H9 (cell line): ENCODE measurements around the gene DENND6A. TPM values are rescaled to one million over a fixed set of nuclear protein-coding genes. Genes with fewer than 3 reads are reported as not detected.

Source experiments
- DNase-seq: peaks from one replicate; pipeline ENCODE4 v3.0.0-alpha.2; 2017
- H2AFZ ChIP-seq: one replicate; pipeline ENCODE4 v1.6.1; 2013; ENCODE audit warnings: mild to moderate bottlenecking, low read length, control low read depth, moderate library complexity
- H2AK5ac ChIP-seq: 2 replicates; pipeline ENCODE4 v1.6.1; 2013; ENCODE audit warnings: low read length, control low read depth, mixed read lengths; ENCODE audit not compliant: insufficient read length
- H2BK120ac ChIP-seq: one replicate; pipeline ENCODE4 v1.6.1; 2013; ENCODE audit warnings: low read depth, mild to moderate bottlenecking, low read length, control low read depth, inconsistent platforms; ENCODE audit not compliant: poor library complexity, severe bottlenecking
- H2BK12ac ChIP-seq: 2 replicates; pipeline ENCODE4 v1.6.1; 2013; ENCODE audit warnings: low read length, control low read depth, mixed read lengths, low read depth; ENCODE audit not compliant: insufficient read length
- H2BK15ac ChIP-seq: 2 replicates; pipeline ENCODE4 v1.6.1; 2013; ENCODE audit warnings: low read depth, low read length, control low read depth
- H2BK20ac ChIP-seq: one replicate; pipeline ENCODE4 v1.6.1; 2013; ENCODE audit warnings: low read depth, mild to moderate bottlenecking, low read length, control low read depth, inconsistent platforms; ENCODE audit not compliant: poor library complexity, severe bottlenecking
- H2BK5ac ChIP-seq: 2 replicates; pipeline ENCODE4 v1.6.1; 2013; ENCODE audit warnings: low read length, control low read depth, mixed read lengths; ENCODE audit not compliant: insufficient read length
- H3K14ac ChIP-seq: 2 replicates; pipeline ENCODE4 v1.6.1; 2013; ENCODE audit warnings: low read length, control low read depth; ENCODE audit not compliant: insufficient read depth
- H3K18ac ChIP-seq: 2 replicates; pipeline ENCODE4 v1.6.1; 2013; ENCODE audit warnings: low read depth, mild to moderate bottlenecking, mixed read lengths, low read length, control low read depth; ENCODE audit not compliant: insufficient read length
- H3K23ac ChIP-seq: 2 replicates; pipeline ENCODE4 v1.6.1; 2013; ENCODE audit warnings: low read length, control low read depth, mixed read lengths, low read depth; ENCODE audit not compliant: insufficient read length
- H3K23me2 ChIP-seq: 2 replicates; pipeline ENCODE4 v1.6.1; 2013; ENCODE audit warnings: low read depth, mild to moderate bottlenecking, mixed read lengths, low read length, control low read depth; ENCODE audit not compliant: insufficient read length, poor library complexity, severe bottlenecking
- H3K27ac ChIP-seq: 2 replicates; pipeline ENCODE4 v1.5.1; 2013; ENCODE audit warnings: low read length, control low read depth, mixed read lengths, low read depth; ENCODE audit not compliant: insufficient read length
- H3K27me3 ChIP-seq: 2 replicates; pipeline ENCODE4 v1.6.1; 2013; ENCODE audit warnings: low read length, control low read depth, inconsistent platforms; ENCODE audit not compliant: insufficient read depth
- H3K4ac ChIP-seq: 2 replicates; pipeline ENCODE4 v1.6.1; 2013; ENCODE audit warnings: low read depth, mild to moderate bottlenecking, control low read depth, inconsistent platforms, low read length, moderate library complexity
- H3K4me1 ChIP-seq: 2 replicates; pipeline ENCODE4 v1.6.1; 2013; ENCODE audit warnings: low read length, control low read depth, inconsistent platforms; ENCODE audit not compliant: insufficient read depth
- H3K4me2 ChIP-seq: 2 replicates; pipeline ENCODE4 v1.6.1; 2013; ENCODE audit warnings: low read length, control low read depth, mixed read lengths; ENCODE audit not compliant: insufficient read length, insufficient read depth
- H3K56ac ChIP-seq: 2 replicates; pipeline ENCODE4 v1.6.1; 2013; ENCODE audit warnings: low read depth, mild to moderate bottlenecking, mixed read lengths, low read length, control low read depth; ENCODE audit not compliant: insufficient read length
- H3K79me1 ChIP-seq: 2 replicates; pipeline ENCODE4 v1.6.1; 2013; ENCODE audit warnings: low read depth, mild to moderate bottlenecking, moderate library complexity, low read length, control low read depth, inconsistent platforms; ENCODE audit not compliant: insufficient read depth, poor library complexity, severe bottlenecking
- H3K79me2 ChIP-seq: 2 replicates; pipeline ENCODE4 v1.6.1; 2013; ENCODE audit warnings: low read length, control low read depth, inconsistent platforms; ENCODE audit not compliant: insufficient read depth
- H3K9ac ChIP-seq: 2 replicates; pipeline ENCODE4 v1.6.1; 2013; ENCODE audit warnings: low read length, control low read depth, mixed read lengths; ENCODE audit not compliant: insufficient read length; ENCODE audit errors: extremely low read depth
- H3K9me3 ChIP-seq: one replicate; pipeline ENCODE4 v1.6.1; 2013; ENCODE audit warnings: low read depth, low read length, inconsistent platforms; ENCODE audit not compliant: control insufficient read depth
- H3T11ph ChIP-seq: one replicate; pipeline ENCODE4 v1.6.1; 2013; ENCODE audit warnings: mild to moderate bottlenecking, low read length, control low read depth, inconsistent platforms
- H4K20me1 ChIP-seq: one replicate; pipeline ENCODE4 v1.6.1; 2013; ENCODE audit not compliant: control insufficient read depth, insufficient read length, insufficient read depth
- H4K5ac ChIP-seq: 2 replicates; pipeline ENCODE4 v1.6.1; 2013; ENCODE audit warnings: low read depth, mild to moderate bottlenecking, mixed read lengths, low read length, control low read depth; ENCODE audit not compliant: insufficient read length
- H4K8ac ChIP-seq: replicated peaks from 2 replicates; pipeline ENCODE4 v1.6.1; 2013; ENCODE audit warnings: low read length, control low read depth, mixed read lengths, low read depth; ENCODE audit not compliant: insufficient read length
- H4K91ac ChIP-seq: 2 replicates; pipeline ENCODE4 v1.6.1; 2013; ENCODE audit warnings: low read depth, mild to moderate bottlenecking, moderate library complexity, mixed read lengths, low read length, control low read depth; ENCODE audit not compliant: insufficient read length
- H3K27ac Mint-ChIP-seq, 3 experiments: 2 replicates in 2 of 3; 3 replicates in 1 of 3; pipeline ENCODE4 v1.8.0; 2020 to 2021; ENCODE audit warnings: mixed read lengths in 3 of 3, mild to moderate bottlenecking in 1 of 3, moderate library complexity in 1 of 3
- H3K27me3 Mint-ChIP-seq: 2 replicates; pipeline ENCODE4 v1.8.0; 2021; ENCODE audit warnings: low read depth, mild to moderate bottlenecking, moderate library complexity, mixed read lengths
- H3K36me3 Mint-ChIP-seq, 3 experiments: 2 replicates in 2 of 3; 3 replicates in 1 of 3; pipeline ENCODE4 v1.8.0; 2020 to 2021; ENCODE audit warnings: low read depth in 3 of 3, mixed read lengths in 3 of 3; ENCODE audit not compliant: insufficient read depth in 1 of 3
- H3K4me1 Mint-ChIP-seq, 2 experiments: 2 replicates each; pipeline ENCODE4 v1.8.0; 2020; ENCODE audit warnings: mixed read lengths in 2 of 2
- H3K4me3 Mint-ChIP-seq, 2 experiments: 2 replicates in 1 of 2; 3 replicates in 1 of 2; pipeline ENCODE4 v1.8.0; 2020 to 2021; ENCODE audit warnings: mild to moderate bottlenecking in 2 of 2, mixed read lengths in 2 of 2, moderate library complexity in 1 of 2
- H3K9me3 Mint-ChIP-seq, 2 experiments: 2 replicates in 1 of 2; 3 replicates in 1 of 2; pipeline ENCODE4 v1.8.0; 2020; ENCODE audit warnings: mild to moderate bottlenecking in 2 of 2, mixed read lengths in 2 of 2, moderate library complexity in 1 of 2
- WGBS: extraction: QIAGEN DNeasy Blood & Tissue Kit; methylation state at CpG from one replicate; pipeline ENCODE4 v1.1.7; 2013; ENCODE audit warnings: missing lambda C conversion rate, low lambda C conversion rate, mixed read lengths; ENCODE audit not compliant: insufficient read length; ENCODE audit errors: extremely low coverage; 5-methylcytosine and 5-hydroxymethylcytosine counted together
- total RNA-seq: library from RNA; stranded (reverse); gene quantifications from 2 replicates; pipeline ENCODE4 v1.2.1, GENCODE V29; 2021
- TF ChIP-seq, protein P1 (sequence below): fragments of 200-600 bp; sonication (generic); conservative IDR thresholded peaks from 3 replicates; pipeline ENCODE4 v1.8.0; 2021; ENCODE audit warnings: antibody characterized with exemption, mild to moderate bottlenecking

DENND6A gene
- total RNA-seq, 1 experiment from 2014 or later, result 13.2 TPM

DNA sequence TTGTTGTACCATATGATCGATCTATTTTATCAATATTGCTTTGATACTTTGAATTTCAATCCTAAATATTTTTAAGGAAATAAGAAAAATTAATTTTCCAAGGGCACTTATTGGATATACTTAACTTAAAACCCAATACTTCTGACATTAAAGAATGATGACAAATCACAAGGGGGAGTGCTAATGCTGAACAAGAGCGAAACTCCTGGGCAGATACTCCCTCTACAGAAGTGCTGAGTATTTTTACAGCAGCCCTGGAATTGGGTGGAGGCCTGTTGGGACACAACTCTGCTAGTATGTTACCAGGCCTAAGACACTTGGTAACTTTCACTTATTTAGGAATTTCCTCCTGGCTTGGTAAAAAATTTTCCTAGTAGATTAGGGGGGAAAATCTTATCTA, 46.2 kb downstream of the DENND6A start:
- H3K18ac ChIP-seq, result no peak overlapping the region
- no peak overlapping the region for H3T11ph ChIP-seq
- H3K27me3 ChIP-seq, result no peaks in the 10 kb centered on the region
- H2BK5ac ChIP-seq, result no peak overlapping the region
- H3K4me1 ChIP-seq, result no peaks in the 10 kb centered on the region
- no peaks in the 10 kb centered on the region for H3K23me2 ChIP-seq
- H3K4me2 ChIP-seq, result no peak overlapping the region
- no peak overlapping the region for H2BK12ac ChIP-seq
- H3K79me1 ChIP-seq, result no peaks in the 10 kb centered on the region
- H3K9ac ChIP-seq, result no peak overlapping the region
- no peak overlapping the region for H3K23ac ChIP-seq
- H3K27me3 Mint-ChIP-seq, result no peaks in the 10 kb centered on the region
- no peak overlapping the region for H4K91ac ChIP-seq
- no peak overlapping the region for H3K14ac ChIP-seq
- H2AFZ ChIP-seq, result no peak overlapping the region
- no peak overlapping the region for H4K5ac ChIP-seq
- H4K8ac ChIP-seq, result no peak overlapping the region
- H2BK20ac ChIP-seq, result no peak overlapping the region
- no peak overlapping the region for H3K4me3 Mint-ChIP-seq
- no peak for DNase-seq
- no peak overlapping the region for H2BK120ac ChIP-seq
- H3K9me3 Mint-ChIP-seq, result peaks cover 15% of the 10 kb centered on the region in 2 experiments; a peak in 4 of 5 replicates
- TF ChIP-seq, protein P1, sequence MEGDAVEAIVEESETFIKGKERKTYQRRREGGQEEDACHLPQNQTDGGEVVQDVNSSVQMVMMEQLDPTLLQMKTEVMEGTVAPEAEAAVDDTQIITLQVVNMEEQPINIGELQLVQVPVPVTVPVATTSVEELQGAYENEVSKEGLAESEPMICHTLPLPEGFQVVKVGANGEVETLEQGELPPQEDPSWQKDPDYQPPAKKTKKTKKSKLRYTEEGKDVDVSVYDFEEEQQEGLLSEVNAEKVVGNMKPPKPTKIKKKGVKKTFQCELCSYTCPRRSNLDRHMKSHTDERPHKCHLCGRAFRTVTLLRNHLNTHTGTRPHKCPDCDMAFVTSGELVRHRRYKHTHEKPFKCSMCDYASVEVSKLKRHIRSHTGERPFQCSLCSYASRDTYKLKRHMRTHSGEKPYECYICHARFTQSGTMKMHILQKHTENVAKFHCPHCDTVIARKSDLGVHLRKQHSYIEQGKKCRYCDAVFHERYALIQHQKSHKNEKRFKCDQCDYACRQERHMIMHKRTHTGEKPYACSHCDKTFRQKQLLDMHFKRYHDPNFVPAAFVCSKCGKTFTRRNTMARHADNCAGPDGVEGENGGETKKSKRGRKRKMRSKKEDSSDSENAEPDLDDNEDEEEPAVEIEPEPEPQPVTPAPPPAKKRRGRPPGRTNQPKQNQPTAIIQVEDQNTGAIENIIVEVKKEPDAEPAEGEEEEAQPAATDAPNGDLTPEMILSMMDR, result no peak; the same call in 2 of the 3 replicates
- no peak overlapping the region for H3K4ac ChIP-seq
- no peaks in the 10 kb centered on the region for H3K9me3 ChIP-seq
- no peaks in the 10 kb centered on the region for H3K4me1 Mint-ChIP-seq
- no peak overlapping the region for H2AK5ac ChIP-seq
- H4K20me1 ChIP-seq, result no peaks in the 10 kb centered on the region
- peak overlapping the region in 2 of 3 experiments; percentile 32 to 59; a peak in 1 of 7 replicates for H3K27ac Mint-ChIP-seq
- no CpG with 5 or more reads among the region's 2 CpGs for WGBS
- H3K36me3 Mint-ChIP-seq, result peaks cover 37 to 56% (median 51%) of the 10 kb centered on the region in 3 experiments
- no peaks in the 10 kb centered on the region for H3K79me2 ChIP-seq
- H3K56ac ChIP-seq, result no peak overlapping the region
- H3K27ac ChIP-seq, result no peak overlapping the region
- H2BK15ac ChIP-seq, result no peak overlapping the region
